Mesendoderm (in vitro differentiated cells): ENCODE data around the gene BAZ2A. TPM values are rescaled to one million over a fixed set of nuclear protein-coding genes. Genes with fewer than 3 reads are reported as not detected.
A peak's percentile ranks its signal among the peaks of the same experiment; 100 is the strongest.

Experiments
- DNase-seq: peaks from one replicate; pipeline ENCODE4 v3.0.0; 2013
- H2AK5ac ChIP-seq: 2 replicates; pipeline ENCODE4 v1.6.1; 2013; ENCODE audit warnings: low read length, inconsistent platforms
- H2BK120ac ChIP-seq: 2 replicates; pipeline ENCODE4 v1.6.1; 2013; ENCODE audit warnings: low read depth, mild to moderate bottlenecking, low read length, moderate library complexity, mixed read lengths
- H2BK15ac ChIP-seq: replicated peaks from 2 replicates; pipeline ENCODE4 v1.6.1; 2013; ENCODE audit warnings: low read depth, mild to moderate bottlenecking, moderate library complexity
- H2BK5ac ChIP-seq: 2 replicates; pipeline ENCODE4 v1.6.1; 2013; ENCODE audit warnings: low read length, inconsistent platforms
- H3K18ac ChIP-seq: 2 replicates; pipeline ENCODE4 v1.6.1; 2013; ENCODE audit warnings: mild to moderate bottlenecking, low read length, mixed read lengths
- H3K23ac ChIP-seq: one replicate; pipeline ENCODE4 v1.6.1; 2013; ENCODE audit warnings: low read length
- H3K27ac ChIP-seq: 2 replicates; pipeline ENCODE4 v1.5.1; 2013; ENCODE audit warnings: low read depth, mild to moderate bottlenecking, inconsistent platforms, low read length, moderate library complexity
- H3K27me3 ChIP-seq: 2 replicates; pipeline ENCODE4 v1.6.1; 2013; ENCODE audit warnings: low read length, control low read depth, mild to moderate bottlenecking, inconsistent platforms; ENCODE audit not compliant: insufficient read depth, poor library complexity
- H3K36me3 ChIP-seq: 2 replicates; pipeline ENCODE4 v1.6.1; 2013; ENCODE audit warnings: low read length, inconsistent platforms; ENCODE audit not compliant: control insufficient read depth, insufficient read depth
- H3K4ac ChIP-seq: one replicate; pipeline ENCODE4 v1.6.1; 2013; ENCODE audit warnings: low read depth, mild to moderate bottlenecking, low read length, moderate library complexity
- H3K4me1 ChIP-seq: 2 replicates; pipeline ENCODE4 v1.6.1; 2013; ENCODE audit warnings: low read depth, low read length, inconsistent platforms; ENCODE audit not compliant: control insufficient read depth
- H3K4me2 ChIP-seq: 2 replicates; pipeline ENCODE4 v1.6.1; 2013; ENCODE audit warnings: low read length
- H3K4me3 ChIP-seq: 2 replicates; pipeline ENCODE4 v1.5.1; 2013; ENCODE audit warnings: mild to moderate bottlenecking, low read length
- H3K56ac ChIP-seq: one replicate; pipeline ENCODE4 v1.6.1; 2013; ENCODE audit warnings: low read length
- H3K79me1 ChIP-seq: 2 replicates; pipeline ENCODE4 v1.6.1; 2013; ENCODE audit warnings: low read length, inconsistent platforms
- H3K79me2 ChIP-seq: 2 replicates; pipeline ENCODE4 v1.6.1; 2013; ENCODE audit warnings: mild to moderate bottlenecking, low read length; ENCODE audit not compliant: control insufficient read depth, insufficient read depth
- H3K9ac ChIP-seq: 2 replicates; pipeline ENCODE4 v1.6.1; 2013; ENCODE audit warnings: low read length, inconsistent platforms
- H4K5ac ChIP-seq: one replicate; pipeline ENCODE4 v1.6.1; 2013; ENCODE audit warnings: low read length
- H4K8ac ChIP-seq: one replicate; pipeline ENCODE4 v1.6.1; 2013; ENCODE audit warnings: low read depth, mild to moderate bottlenecking, control low read depth, low read length, moderate library complexity
- WGBS: extraction: QIAGEN DNeasy Blood & Tissue Kit; methylation state at CpG from one replicate; pipeline ENCODE4 v1.1.7; 2013; ENCODE audit warnings: low lambda C conversion rate, missing lambda C conversion rate; ENCODE audit not compliant: insufficient coverage; ENCODE audit errors: extremely low coverage; 5-methylcytosine and 5-hydroxymethylcytosine counted together
- small RNA-seq: library from polyadenylated mRNA; stranded (forward); fragments of <200 nt; extraction: miRNeasy Mini kit (QIAGEN cat#:217004); gene quantifications from one replicate; pipeline ENCODE3, GENCODE V24; 2013; ENCODE audit not compliant: insufficient read depth

Gene BAZ2A

DNA sequence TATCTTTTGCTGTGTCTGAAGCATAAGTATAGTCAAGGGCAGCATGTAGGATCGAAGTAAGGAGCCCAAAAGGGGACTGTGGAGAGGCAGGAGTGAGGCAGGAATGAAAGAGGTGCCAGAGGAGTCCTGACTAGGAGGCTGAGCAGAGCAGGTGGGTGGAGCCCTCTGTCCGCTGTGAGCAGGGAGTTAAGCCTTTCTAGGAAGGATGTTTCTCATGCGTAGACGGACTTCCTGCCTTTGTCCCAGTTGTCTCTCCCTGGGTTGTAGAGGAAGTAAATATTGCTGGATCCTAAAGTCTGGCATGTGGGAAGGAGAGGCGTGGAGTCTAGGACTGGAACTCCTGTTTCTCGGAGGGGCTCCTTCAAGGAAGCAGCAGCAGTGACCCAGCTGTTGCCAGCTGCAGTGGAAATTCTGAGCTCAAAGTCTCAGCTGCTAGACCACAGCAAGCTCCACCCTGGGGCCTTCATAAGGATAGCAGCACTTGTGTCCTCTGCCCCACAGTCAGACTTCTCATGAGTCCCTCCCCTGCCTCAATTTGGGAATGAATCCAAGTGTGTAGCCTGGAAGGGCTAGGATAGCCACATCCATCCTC is 64.5 kb downstream of the BAZ2A start:
- H2BK5ac ChIP-seq, result no peak overlapping the region
- no peak overlapping the region for H3K4me3 ChIP-seq
- no peak overlapping the region for H3K27ac ChIP-seq
- H3K27me3 ChIP-seq, result no peaks in the 10 kb centered on the region
- H3K4me1 ChIP-seq, result no peaks in the 10 kb centered on the region
- H3K56ac ChIP-seq, result no peak overlapping the region
- no peak overlapping the region for H2BK15ac ChIP-seq
- no peak overlapping the region for H2BK120ac ChIP-seq
- no peaks in the 10 kb centered on the region for H3K79me1 ChIP-seq
- H4K8ac ChIP-seq, result no peak overlapping the region
- no CpG with 5 or more reads among the region's 6 CpGs for WGBS
- H3K36me3 ChIP-seq, result no peaks in the 10 kb centered on the region
- DNase-seq, result peak; percentile 59
- H3K18ac ChIP-seq, result no peak overlapping the region
- H4K5ac ChIP-seq, result no peak overlapping the region
- no peak overlapping the region for H2AK5ac ChIP-seq
- H3K23ac ChIP-seq, result no peak overlapping the region
- no peak overlapping the region for H3K9ac ChIP-seq
- no peak overlapping the region for H3K4ac ChIP-seq
- H3K79me2 ChIP-seq, result no peaks in the 10 kb centered on the region
- H3K4me2 ChIP-seq, result no peak overlapping the region

DNA sequence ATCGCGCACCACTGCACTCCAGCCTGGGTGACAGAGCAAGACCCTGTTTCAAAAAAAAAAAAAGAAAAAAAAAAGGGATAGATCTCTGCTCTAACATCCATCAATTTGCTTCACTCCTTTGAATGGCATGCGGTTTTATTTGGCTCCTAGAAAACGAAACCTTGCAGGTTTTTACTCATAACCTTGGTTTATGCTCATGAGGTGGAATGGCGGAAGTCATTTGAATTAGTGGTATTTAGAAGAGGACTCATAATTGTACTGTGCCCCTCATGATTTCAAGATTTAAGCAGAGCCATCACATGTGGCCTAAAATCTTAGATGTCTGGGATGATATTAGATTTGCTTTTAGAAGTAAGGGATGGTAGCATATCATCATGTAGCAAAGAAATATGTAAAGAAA is 79.1 kb downstream of the BAZ2A start:
- DNase-seq, result no peak
- Histone ChIP-seq H3K9ac (no peak overlapping the region), H3K4me1 (no peaks in the 10 kb centered on the region), H2BK15ac (no peak overlapping the region), H3K27ac (no peak overlapping the region), H3K56ac (no peak overlapping the region), H4K5ac (no peak overlapping the region), H3K79me2 (peaks cover 3% of the 10 kb centered on the region), H3K4me2 (no peak overlapping the region), H4K8ac (no peak overlapping the region), H2AK5ac (no peak overlapping the region), H2BK5ac (no peak overlapping the region), H2BK120ac (no peak overlapping the region), H3K79me1 (peaks cover 5% of the 10 kb centered on the region), H3K27me3 (no peaks in the 10 kb centered on the region), H3K18ac (no peak overlapping the region), H3K23ac (no peak overlapping the region), H3K36me3 (no peaks in the 10 kb centered on the region), H3K4me3 (no peak overlapping the region), H3K4ac (no peak overlapping the region)
- WGBS, result no CpG with 5 or more reads among the region's 5 CpGs

DNA sequence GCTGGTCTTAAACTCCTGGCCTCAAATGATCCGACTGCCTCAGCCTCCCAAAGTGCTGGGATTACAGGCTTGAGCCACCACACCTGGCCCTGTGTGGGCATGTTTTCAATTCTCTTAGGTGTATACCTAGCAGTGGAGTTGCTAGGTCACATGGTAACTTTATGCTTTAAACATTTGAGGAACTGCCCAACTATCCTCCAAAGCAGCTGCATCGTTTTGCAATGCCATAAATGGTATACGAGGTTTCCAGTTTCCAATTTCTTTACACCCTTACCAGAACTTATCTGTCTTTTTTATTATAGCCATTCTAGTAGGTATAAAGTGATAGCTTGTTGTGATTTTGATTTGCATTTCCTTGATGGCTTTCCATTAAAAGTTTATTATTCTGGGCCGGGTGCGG is 83.4 kb downstream of the BAZ2A start:
- H2BK5ac ChIP-seq, result no peak overlapping the region
- H4K5ac ChIP-seq, result no peak overlapping the region
- peaks cover 5% of the 10 kb centered on the region for H3K79me2 ChIP-seq
- peaks cover 3% of the 10 kb centered on the region for H3K79me1 ChIP-seq
- no peaks in the 10 kb centered on the region for H3K36me3 ChIP-seq
- H2AK5ac ChIP-seq, result no peak overlapping the region
- H4K8ac ChIP-seq, result no peak overlapping the region
- H3K27me3 ChIP-seq, result no peaks in the 10 kb centered on the region
- no peak overlapping the region for H3K18ac ChIP-seq
- no peak overlapping the region for H3K9ac ChIP-seq
- H3K4ac ChIP-seq, result no peak overlapping the region
- no peak overlapping the region for H3K4me2 ChIP-seq
- WGBS, result no CpG with 5 or more reads among the region's 5 CpGs
- H3K27ac ChIP-seq, result no peak overlapping the region
- no peak overlapping the region for H2BK15ac ChIP-seq
- H3K4me3 ChIP-seq, result no peak overlapping the region
- no peaks in the 10 kb centered on the region for H3K4me1 ChIP-seq
- no peak for DNase-seq
- H3K23ac ChIP-seq, result no peak overlapping the region
- no peak overlapping the region for H2BK120ac ChIP-seq
- no peak overlapping the region for H3K56ac ChIP-seq

Small RNAs within 50 kb of the gene (small RNA-seq; reads per million reads assigned to genes)
- not detected for gene RN7SL809P
- gene RNU6-343P, result not detected
- 145 reads per million, percentile 96 among the genes with 10 or more reads in this experiment for gene SNORD59A
